Fibroblast of lung (primary cell): ENCODE measurements around the gene HUNK.

Experiments used
- CTCF ChIP-seq, 2 donors: IDR thresholded peaks in 1 of 2; conservative IDR thresholded peaks in 1 of 2; 1 replicate in 1 of 2; 2 replicates in 1 of 2; pipeline ENCODE4 v1.5.1; 2011 to 2012; ENCODE audit warnings: low read length in 2 of 2, control low read depth in 1 of 2, inconsistent platforms in 1 of 2, low read depth in 1 of 2, mild to moderate bottlenecking in 1 of 2
- EZH2 ChIP-seq: IDR thresholded peaks from 2 replicates; pipeline ENCODE4 v1.5.1; 2012; ENCODE audit warnings: low read length, control low read depth, mild to moderate bottlenecking; ENCODE audit errors: missing control alignments

- no peak for TF ChIP-seq CTCF (conservative IDR thresholded peaks at IDR 0.05 in 1 of 2, IDR thresholded peaks at IDR 0.05 in 1 of 2; ENCODE audit: low read depth in 1 of 2, low read length in 2 of 2)
- TF ChIP-seq EZH2: no peak
These were observed 68.9 kb downstream of the HUNK start for GRCh38 chr21:31941694-31942093.
